Lung (tissue), 12 donors: Measurements from ENCODE around the gene FCMR. TPM values are rescaled to one million over a fixed set of nuclear protein-coding genes. Genes with fewer than 3 reads are reported as not detected.

Source experiments
- ATAC-seq: fragments of 200-7000 bp; cut with Tn5 transposase; one replicate; pipeline ENCODE4 v1.9.1; 2020; ENCODE audit warnings: moderate number of reproducible peaks; ENCODE audit not compliant: insufficient read depth, low FRiP score
- DNase-seq, 3 donors: peaks; one replicate each; pipeline ENCODE4 v3.0.0-alpha.2; 2013 to 2017
- H3K27ac ChIP-seq, 2 donors: one replicate each; pipeline ENCODE4 v1.5.1; 2013; ENCODE audit warnings: mild to moderate bottlenecking in 2 of 2, moderate library complexity in 2 of 2, control low read depth in 1 of 2, inconsistent platforms in 1 of 2, low read depth in 1 of 2, low read length in 1 of 2
- H3K27me3 ChIP-seq, 3 donors: one replicate each; pipeline ENCODE4 v1.5.1; 2013; ENCODE audit warnings: low read length in 2 of 3; ENCODE audit not compliant: control insufficient read depth in 3 of 3, insufficient read depth in 3 of 3
- H3K36me3 ChIP-seq, 4 donors: one replicate each; pipeline ENCODE4 v1.5.1; 2013; ENCODE audit warnings: low read length in 4 of 4, mild to moderate bottlenecking in 1 of 4, moderate library complexity in 1 of 4; ENCODE audit not compliant: control insufficient read depth in 4 of 4, insufficient read depth in 4 of 4
- H3K4me1 ChIP-seq, 5 donors: one replicate each; pipeline ENCODE4 v1.5.1; 2013; ENCODE audit warnings: low read length in 5 of 5, mild to moderate bottlenecking in 2 of 5, moderate library complexity in 1 of 5; ENCODE audit not compliant: control insufficient read depth in 5 of 5, insufficient read depth in 5 of 5
- H3K4me3 ChIP-seq: one replicate; pipeline ENCODE4 v1.5.1; 2013; ENCODE audit warnings: mild to moderate bottlenecking, control low read depth, moderate library complexity
- H3K9ac ChIP-seq, 2 donors: one replicate each; pipeline ENCODE4 v1.5.1; 2013; ENCODE audit warnings: low read length in 2 of 2, control low read depth in 1 of 2; ENCODE audit not compliant: insufficient read depth in 1 of 2
- H3K9me3 ChIP-seq, 4 donors: one replicate each; pipeline ENCODE4 v1.5.1; 2013; ENCODE audit warnings: low read length in 3 of 4, mild to moderate bottlenecking in 1 of 4, moderate library complexity in 1 of 4; ENCODE audit not compliant: control insufficient read depth in 4 of 4, insufficient read depth in 3 of 4
- WGBS, 2 donors: extraction: QIAGEN DNeasy Blood & Tissue Kit; methylation state at CpG; one replicate each; pipeline ENCODE4 v1.1.7; 2013; 5-methylcytosine and 5-hydroxymethylcytosine counted together
- polyA plus RNA-seq, 2 donors: library from polyadenylated mRNA; stranded (reverse); fragments of 200-250 nt; gene quantifications; one replicate each; pipeline ENCODE4 v1.2.1, GENCODE V29; 2013
- total RNA-seq, 2 donors: library from RNA; depleted of rRNA in 1 of 2; stranded (reverse); fragments of >200 nt in 1 of 2; gene quantifications; one replicate each; pipeline ENCODE4 v1.2.1, GENCODE V29; 2014 to 2021
- TF ChIP-seq, protein P1 (sequence below): IDR thresholded peaks from 2 replicates; pipeline ENCODE4 v1.5.1; 2012; ENCODE audit warnings: mild to moderate bottlenecking; ENCODE audit errors: control extremely low read depth, extremely low read depth
- donor health status: control.
- donor health status: control.
- donor health status: Bipolar disorder and iron deficiency.
- donor health status: healthy.
- donor health status: DM: yes; HTN: yes; CAD: no.

Gene FCMR
- total and polyA plus RNA-seq, 4 donors: 3.6 to 13.3 (median 9.5) TPM

DNA sequence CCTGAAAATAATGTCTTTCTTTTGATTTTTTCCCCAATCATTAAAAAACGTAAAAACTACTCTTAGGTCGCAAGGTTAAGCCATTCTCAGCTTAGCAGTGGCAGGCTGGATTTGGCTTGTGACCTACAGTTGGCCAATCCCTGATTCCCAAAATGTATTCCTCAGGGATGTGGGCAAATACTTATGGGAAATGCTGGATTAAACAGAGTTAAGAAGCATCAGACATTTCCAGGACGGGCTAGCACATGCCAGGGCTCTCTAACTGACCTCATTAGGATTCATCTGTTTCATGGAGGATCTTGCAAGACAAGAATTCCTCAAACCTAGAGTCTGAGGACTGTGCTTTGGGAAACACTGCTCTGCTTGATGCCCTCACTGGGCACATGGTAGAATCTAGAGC, 25.5 kb downstream of the FCMR start:
- H3K27me3 ChIP-seq: peaks cover 0 to 2% (median 0%) of the 10 kb centered on the region in 3 donors
- WGBS, 2 donors: 80% methylated on average over 3 of the region's 3 CpGs
- peaks cover 0 to 15% (median 5%) of the 10 kb centered on the region in 5 donors for H3K4me1 ChIP-seq

DNA sequence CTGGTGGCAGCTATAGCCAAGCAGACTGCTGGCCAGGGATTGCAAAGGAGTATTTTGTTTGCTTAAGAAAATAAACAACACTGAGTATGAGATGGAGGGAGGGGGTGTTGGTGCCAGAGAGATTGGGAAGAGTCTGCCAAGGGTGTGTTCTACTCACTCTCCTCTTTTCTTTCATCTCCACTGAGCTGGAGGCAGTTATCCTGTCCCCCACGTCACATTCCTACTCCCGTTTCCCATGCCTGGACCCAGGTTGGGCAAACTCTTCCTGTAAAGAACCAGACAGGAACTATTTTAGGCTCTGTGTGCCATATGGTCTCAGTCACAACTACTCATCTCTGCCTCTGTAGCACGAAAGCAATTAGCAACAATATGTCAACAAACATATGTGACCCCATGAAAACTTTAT, 25.9 kb downstream of the FCMR start:
- DNase-seq: peak; percentile 30 to 77 (median 68)
- WGBS, 2 donors: 23 to 32% methylated on average over 3 of the region's 3 CpGs
- TF ChIP-seq, protein P1, sequence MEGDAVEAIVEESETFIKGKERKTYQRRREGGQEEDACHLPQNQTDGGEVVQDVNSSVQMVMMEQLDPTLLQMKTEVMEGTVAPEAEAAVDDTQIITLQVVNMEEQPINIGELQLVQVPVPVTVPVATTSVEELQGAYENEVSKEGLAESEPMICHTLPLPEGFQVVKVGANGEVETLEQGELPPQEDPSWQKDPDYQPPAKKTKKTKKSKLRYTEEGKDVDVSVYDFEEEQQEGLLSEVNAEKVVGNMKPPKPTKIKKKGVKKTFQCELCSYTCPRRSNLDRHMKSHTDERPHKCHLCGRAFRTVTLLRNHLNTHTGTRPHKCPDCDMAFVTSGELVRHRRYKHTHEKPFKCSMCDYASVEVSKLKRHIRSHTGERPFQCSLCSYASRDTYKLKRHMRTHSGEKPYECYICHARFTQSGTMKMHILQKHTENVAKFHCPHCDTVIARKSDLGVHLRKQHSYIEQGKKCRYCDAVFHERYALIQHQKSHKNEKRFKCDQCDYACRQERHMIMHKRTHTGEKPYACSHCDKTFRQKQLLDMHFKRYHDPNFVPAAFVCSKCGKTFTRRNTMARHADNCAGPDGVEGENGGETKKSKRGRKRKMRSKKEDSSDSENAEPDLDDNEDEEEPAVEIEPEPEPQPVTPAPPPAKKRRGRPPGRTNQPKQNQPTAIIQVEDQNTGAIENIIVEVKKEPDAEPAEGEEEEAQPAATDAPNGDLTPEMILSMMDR: no peak
- Histone ChIP-seq H3K4me3 (no peak overlapping the region), H3K36me3 (no peaks in the 10 kb centered on the region), H3K9ac (no peak overlapping the region), H3K27me3 (peaks cover 0 to 3% (median 0%) of the 10 kb centered on the region in 3 donors), H3K4me1 (peaks cover 0 to 15% (median 5%) of the 10 kb centered on the region in 5 donors), H3K27ac (peak overlapping the region in 1 of 2 donors; percentile 18), H3K9me3 (no peaks in the 10 kb centered on the region)
- ATAC-seq: peak; percentile 34

More for the DNA sequence above, 25.5 kb downstream of the FCMR start:
- no peak for ATAC-seq
- Histone ChIP-seq H3K36me3 (no peaks in the 10 kb centered on the region), H3K9me3 (no peaks in the 10 kb centered on the region), H3K27ac (peak overlapping the region in 1 of 2 donors; percentile 64), H3K9ac (no peak overlapping the region), H3K4me3 (no peak overlapping the region)
- TF ChIP-seq, protein P1: no peak
- no peak for DNase-seq

DNA sequence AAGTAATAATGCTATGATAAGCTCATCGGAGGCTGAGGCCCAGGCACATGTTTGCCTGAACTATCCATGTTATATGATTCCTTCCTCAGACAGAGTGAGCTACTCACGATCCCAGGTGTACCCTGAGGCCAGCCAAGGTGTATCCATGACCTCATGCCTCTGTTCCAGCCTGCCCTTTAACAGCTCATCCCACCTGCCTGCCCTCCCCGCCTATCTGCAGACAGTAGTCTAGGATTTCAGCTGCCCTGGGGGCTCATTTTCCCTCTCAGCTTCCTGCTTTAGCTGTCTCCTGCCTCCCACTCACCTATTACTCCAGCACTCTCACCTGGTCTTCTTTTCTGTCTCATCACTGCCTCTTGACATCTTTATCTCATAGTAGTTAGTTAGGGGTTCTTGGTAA, 26.4 kb downstream of the FCMR start:
- H3K27me3 ChIP-seq: peaks cover 0 to 2% (median 0%) of the 10 kb centered on the region in 3 donors

More for the DNA sequence above, 26.4 kb downstream of the FCMR start:
- Histone ChIP-seq H3K4me1 (peaks cover 0 to 15% (median 5%) of the 10 kb centered on the region in 5 donors), H3K36me3 (no peaks in the 10 kb centered on the region), H3K27ac (no peak overlapping the region), H3K9ac (no peak overlapping the region), H3K4me3 (no peak overlapping the region), H3K9me3 (no peaks in the 10 kb centered on the region)
- WGBS, 2 donors: 87 to 88% methylated on average over 3 of the region's 3 CpGs
- DNase-seq: no peak
- no peak for ATAC-seq
- TF ChIP-seq, protein P1: no peak
